Testis (tissue), 3 donors: ENCODE measurements around the gene RASGEF1B. TPM values are rescaled to one million over a fixed set of nuclear protein-coding genes. Genes with fewer than 3 reads are reported as not detected.

Source experiments
- DNase-seq: peaks from one replicate; pipeline ENCODE4 v3.0.0-alpha.2; 2019
- H3K27ac ChIP-seq, 2 donors: fragments of 200-600 bp; sonication (generic); one replicate each; pipeline ENCODE4 v1.5.1; 2019
- H3K27me3 ChIP-seq: fragments of 200-600 bp; sonication (generic); one replicate; pipeline ENCODE4 v1.5.1; 2019
- H3K36me3 ChIP-seq: fragments of 200-600 bp; sonication (generic); one replicate; pipeline ENCODE4 v1.5.1; 2017; ENCODE audit warnings: low read depth; ENCODE audit errors: missing control alignments
- H3K4me1 ChIP-seq: fragments of 200-600 bp; sonication (generic); one replicate; pipeline ENCODE4 v1.5.1; 2019
- H3K4me3 ChIP-seq, 2 donors: fragments of 200-600 bp; sonication (generic); one replicate each; pipeline ENCODE4 v1.5.1; 2017 to 2019
- H3K9me3 ChIP-seq: fragments of 200-600 bp; sonication (generic); one replicate; pipeline ENCODE4 v1.5.1; 2017
- POLR2A ChIP-seq: fragments of 450-650 bp; IDR thresholded peaks from one replicate; pipeline ENCODE4 v1.6.1; 2017; ENCODE audit warnings: antibody characterized with exemption, mild to moderate bottlenecking, moderate library complexity
- WGBS, 2 donors: methylation state at CpG; one replicate each; pipeline ENCODE4 v1.1.5; 2018; 5-methylcytosine and 5-hydroxymethylcytosine counted together
- intact Hi-C: fragments of 100-400 bp; cut with DNase I; formaldehyde crosslinking; loops from one replicate; pipeline ENCODE4 v1.15.1; 2023; ENCODE audit warnings: low total_unique reads
- polyA plus RNA-seq: library from polyadenylated mRNA; stranded (reverse); fragments of 350-450 nt; fragmentation: Illumina TruSeq; extraction: RNeasy Lipid Tissue Mini Kit (QIAGEN cat#74804); gene quantifications from one replicate; pipeline ENCODE4 v1.2.3, GENCODE V29; 2014; ENCODE audit warnings: low read depth, low replicate concordance; ENCODE audit not compliant: insufficient read depth
- total RNA-seq, 2 donors: library from RNA; depleted of rRNA; stranded (reverse); fragments of >200 nt; gene quantifications; one replicate each; pipeline ENCODE4 v1.2.3, GENCODE V29; 2016
- TF ChIP-seq, protein P1 (sequence below), 3 experiments: fragments of 450-650 bp in 2 of 3; fragments of 200-600 bp in 1 of 3; sonication (generic) in 1 of 3; IDR thresholded peaks; one replicate each; pipeline ENCODE4 v1.5.1; 2016 to 2019; ENCODE audit warnings: antibody characterized with exemption in 3 of 3, mild to moderate bottlenecking in 2 of 3, moderate library complexity in 1 of 3

RASGEF1B gene
- total and polyA plus RNA-seq, 3 donors from 2014 or later: 5.3 to 13.0 (median 5.5) TPM

DNA sequence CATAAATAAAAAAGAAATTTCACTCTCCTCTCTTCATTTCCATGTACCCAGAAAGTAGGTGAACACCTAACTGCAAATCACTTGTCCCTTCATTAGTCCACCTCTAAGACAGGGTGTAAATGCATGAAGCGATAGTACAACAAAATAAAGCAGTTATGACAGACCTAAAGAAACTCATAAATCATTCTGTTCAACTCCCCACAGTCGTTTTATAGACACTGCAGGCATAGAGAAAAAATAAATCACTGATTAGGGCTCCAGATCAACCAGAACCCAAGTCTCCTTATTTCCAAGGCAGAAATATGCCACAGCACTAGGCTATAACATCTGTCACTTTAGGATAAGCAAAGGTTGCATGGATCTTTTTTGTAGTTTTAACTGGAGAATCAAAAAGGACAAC lies 3.0 kb downstream of the RASGEF1B start:
- TF ChIP-seq POLR2A: no peak
- TF ChIP-seq, protein P1, sequence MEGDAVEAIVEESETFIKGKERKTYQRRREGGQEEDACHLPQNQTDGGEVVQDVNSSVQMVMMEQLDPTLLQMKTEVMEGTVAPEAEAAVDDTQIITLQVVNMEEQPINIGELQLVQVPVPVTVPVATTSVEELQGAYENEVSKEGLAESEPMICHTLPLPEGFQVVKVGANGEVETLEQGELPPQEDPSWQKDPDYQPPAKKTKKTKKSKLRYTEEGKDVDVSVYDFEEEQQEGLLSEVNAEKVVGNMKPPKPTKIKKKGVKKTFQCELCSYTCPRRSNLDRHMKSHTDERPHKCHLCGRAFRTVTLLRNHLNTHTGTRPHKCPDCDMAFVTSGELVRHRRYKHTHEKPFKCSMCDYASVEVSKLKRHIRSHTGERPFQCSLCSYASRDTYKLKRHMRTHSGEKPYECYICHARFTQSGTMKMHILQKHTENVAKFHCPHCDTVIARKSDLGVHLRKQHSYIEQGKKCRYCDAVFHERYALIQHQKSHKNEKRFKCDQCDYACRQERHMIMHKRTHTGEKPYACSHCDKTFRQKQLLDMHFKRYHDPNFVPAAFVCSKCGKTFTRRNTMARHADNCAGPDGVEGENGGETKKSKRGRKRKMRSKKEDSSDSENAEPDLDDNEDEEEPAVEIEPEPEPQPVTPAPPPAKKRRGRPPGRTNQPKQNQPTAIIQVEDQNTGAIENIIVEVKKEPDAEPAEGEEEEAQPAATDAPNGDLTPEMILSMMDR (IDR thresholded peaks at IDR 0.05): no peak
- Histone ChIP-seq H3K4me3 (no peak overlapping the region), H3K36me3 (no peaks in the 10 kb centered on the region), H3K27ac (no peak overlapping the region), H3K27me3 (no peaks in the 10 kb centered on the region), H3K9me3 (no peaks in the 10 kb centered on the region), H3K4me1 (peaks cover 6% of the 10 kb centered on the region)
- intact Hi-C loops: loop anchor here (5.0 kb wide), 1 partner anchor 374 kb away; no protein-coding TSS in a partner anchor
- 73 to 77% methylated on average over 2 of the region's 2 CpGs for WGBS, 2 donors
- DNase-seq: no peak

DNA sequence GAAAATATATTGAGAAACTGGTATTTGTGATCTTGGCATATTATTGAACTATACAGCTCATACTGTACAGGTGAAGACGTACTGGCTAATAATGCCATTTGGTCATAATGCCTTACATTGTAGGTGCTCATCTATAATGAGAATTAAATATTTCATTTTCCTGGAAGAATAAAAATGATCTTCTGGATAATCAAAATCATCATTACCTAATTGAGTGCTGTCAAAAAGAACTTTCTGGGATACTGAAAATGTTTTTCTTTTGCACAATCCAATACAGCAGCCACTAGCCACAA lies 4.1 kb downstream of the RASGEF1B start:
- H3K27ac ChIP-seq: no peak overlapping the region
- 41 to 45% methylated on average over 1 of the region's 1 CpG for WGBS, 2 donors
- no peaks in the 10 kb centered on the region for H3K27me3 ChIP-seq
- DNase-seq: no peak
- no peaks in the 10 kb centered on the region for H3K36me3 ChIP-seq
- intact Hi-C loops: loop anchor here (5.0 kb wide), 1 partner anchor 375 kb away; no protein-coding TSS in a partner anchor
- H3K4me1 ChIP-seq: peaks cover 4% of the 10 kb centered on the region
- H3K4me3 ChIP-seq: no peak overlapping the region
- no peak for TF ChIP-seq POLR2A
- TF ChIP-seq, protein P1 (IDR thresholded peaks at IDR 0.05): no peak
- H3K9me3 ChIP-seq: no peaks in the 10 kb centered on the region

DNA sequence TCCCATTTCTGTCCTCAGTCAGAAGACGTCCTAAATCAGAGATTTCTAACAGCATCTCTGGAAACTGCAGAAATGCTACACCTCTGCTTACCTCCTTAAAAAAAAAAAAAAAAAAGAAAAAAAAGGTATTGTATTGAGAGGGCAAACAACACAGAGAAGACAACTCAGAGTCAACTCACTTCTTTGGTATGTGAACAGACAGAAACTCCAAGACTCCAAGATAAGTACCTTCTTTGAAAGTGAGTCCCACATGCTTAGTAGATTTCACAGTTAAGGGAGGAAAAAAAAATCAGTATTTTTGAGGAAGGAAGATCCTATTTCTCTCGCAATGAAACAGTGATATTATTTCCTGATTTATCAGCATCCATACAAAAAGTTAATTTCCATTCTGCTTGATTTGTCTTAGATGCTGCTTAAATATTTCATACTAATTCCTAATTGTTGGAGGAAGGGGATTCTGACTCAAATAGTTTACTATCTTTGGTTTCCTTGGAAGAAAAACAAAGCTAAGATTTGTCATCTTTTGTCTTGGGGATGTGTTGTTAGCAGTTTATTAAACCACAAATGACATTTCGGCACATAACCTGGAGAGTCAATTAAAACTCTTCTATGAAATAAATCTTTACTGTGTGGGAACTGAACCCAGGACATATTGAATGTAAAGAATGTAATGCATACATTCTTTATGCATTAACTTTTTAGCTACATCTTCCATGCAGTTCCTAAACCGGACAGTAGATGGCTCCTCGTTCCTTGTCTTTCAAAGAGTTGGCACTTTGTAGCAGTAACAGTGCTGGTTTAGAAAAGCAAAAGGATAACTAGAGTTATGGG lies 4.7 kb downstream of the RASGEF1B start:
- Histone ChIP-seq H3K9me3 (no peaks in the 10 kb centered on the region), H3K4me3 (no peak overlapping the region), H3K27ac (no peak overlapping the region), H3K27me3 (no peaks in the 10 kb centered on the region), H3K4me1 (no peaks in the 10 kb centered on the region), H3K36me3 (no peaks in the 10 kb centered on the region)
- intact Hi-C loops: loop anchor here (5.0 kb wide), 1 partner anchor 375 kb away; no protein-coding TSS in a partner anchor
- 45 to 49% methylated on average over 5 of the region's 5 CpGs for WGBS, 2 donors
- DNase-seq: peak; percentile 89
- TF ChIP-seq, protein P1 (IDR thresholded peaks at IDR 0.05): peak; percentile 85 to 91 (median 88)
- TF ChIP-seq POLR2A: no peak

DNA sequence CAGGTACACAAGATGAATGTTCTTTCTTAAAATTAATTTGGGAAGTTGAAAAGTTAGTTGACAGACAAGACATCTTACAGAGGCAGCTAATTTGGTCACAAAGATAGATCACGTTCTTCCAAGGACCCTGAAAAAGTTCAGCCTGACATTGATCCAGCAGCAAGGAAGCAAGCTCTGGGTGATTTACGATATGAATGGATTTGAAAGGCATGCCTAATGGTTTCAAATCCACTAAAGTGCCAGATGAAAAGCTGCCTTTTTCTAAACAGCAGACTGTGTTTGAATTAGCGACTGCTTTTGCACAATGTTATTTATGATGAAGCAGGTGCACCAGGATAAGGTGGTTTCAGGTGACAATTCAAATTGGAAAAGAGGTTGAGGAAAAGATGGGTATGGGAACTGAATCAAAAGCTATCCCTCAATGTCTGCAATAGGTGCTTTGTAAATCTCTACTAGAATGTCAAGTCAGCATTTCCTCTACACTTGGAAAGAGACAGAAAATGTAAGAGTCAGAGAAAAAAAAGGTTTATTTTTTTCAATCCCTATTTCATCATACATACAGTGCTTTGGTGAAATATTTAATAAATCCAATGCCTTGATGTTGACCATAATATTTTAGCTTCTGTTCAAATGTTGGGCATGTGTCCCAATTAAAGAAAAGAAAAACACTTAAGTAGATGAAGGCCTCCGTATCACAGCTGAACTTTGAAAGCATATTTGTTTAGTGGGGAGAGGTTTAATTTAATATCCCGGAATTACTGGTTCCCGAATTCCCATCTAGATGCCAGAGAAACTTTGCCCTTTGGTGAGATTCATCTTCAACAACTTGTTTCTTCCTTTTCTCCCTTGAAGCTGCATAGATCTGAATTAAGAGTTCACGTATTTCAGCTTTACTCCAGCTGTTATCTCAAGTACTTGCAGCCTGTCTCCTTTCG lies 6.0 kb downstream of the RASGEF1B start:
- Histone ChIP-seq H3K4me1 (no peaks in the 10 kb centered on the region), H3K36me3 (no peaks in the 10 kb centered on the region), H3K27me3 (no peaks in the 10 kb centered on the region), H3K9me3 (no peaks in the 10 kb centered on the region), H3K27ac (no peak overlapping the region), H3K4me3 (no peak overlapping the region)
- TF ChIP-seq, protein P1 (IDR thresholded peaks at IDR 0.05): no peak
- TF ChIP-seq POLR2A: no peak
- 76 to 82% methylated on average over 8 of the region's 8 CpGs for WGBS, 2 donors
- intact Hi-C loops: loop anchor here (5.0 kb wide), 1 partner anchor 377 kb away; no protein-coding TSS in a partner anchor
- DNase-seq: no peak
